HG03139 (cell line): ENCODE data around the gene MGARP.

Experiments used
- ATAC-seq: cut with Tn5 transposase; IDR thresholded peaks from one replicate; pipeline ENCODE4 v1.9.1; 2021; ENCODE audit not compliant: unreplicated experiment

MGARP gene

GRCh38 chr4:139245590-139245989 lies 34.4 kb downstream of the MGARP start:
- no peak for ATAC-seq

GRCh38 chr4:139243448-139244365 lies 36.3 kb downstream of the MGARP start:
- ATAC-seq, result no peak

DNA sequence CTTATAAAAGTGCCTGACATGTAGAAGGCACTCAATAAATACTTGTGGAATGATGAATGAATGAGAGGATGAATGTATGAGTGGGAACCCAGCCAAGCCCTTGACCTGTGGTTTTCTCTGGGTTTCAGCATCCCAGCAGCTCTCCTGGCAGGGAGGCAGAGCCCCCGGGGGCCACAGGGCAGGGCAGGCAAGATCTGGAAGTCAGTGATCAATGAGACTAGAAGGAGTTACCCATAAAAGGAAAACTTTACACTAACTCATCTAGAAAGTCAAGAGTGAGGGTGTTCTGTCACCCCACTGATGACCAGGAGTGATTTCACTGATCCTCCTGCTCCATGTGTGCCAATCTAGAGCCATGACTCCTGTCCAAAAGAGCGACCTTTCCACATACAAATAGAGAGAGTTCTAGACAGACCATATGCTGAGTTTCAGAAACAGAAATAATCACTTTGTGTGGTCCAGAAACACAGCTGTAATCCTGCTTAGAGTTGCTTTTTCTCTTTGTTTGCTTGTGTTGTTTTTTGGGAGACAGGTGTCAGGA lies 37.4 kb downstream of the MGARP start:
- no peak for ATAC-seq

DNA sequence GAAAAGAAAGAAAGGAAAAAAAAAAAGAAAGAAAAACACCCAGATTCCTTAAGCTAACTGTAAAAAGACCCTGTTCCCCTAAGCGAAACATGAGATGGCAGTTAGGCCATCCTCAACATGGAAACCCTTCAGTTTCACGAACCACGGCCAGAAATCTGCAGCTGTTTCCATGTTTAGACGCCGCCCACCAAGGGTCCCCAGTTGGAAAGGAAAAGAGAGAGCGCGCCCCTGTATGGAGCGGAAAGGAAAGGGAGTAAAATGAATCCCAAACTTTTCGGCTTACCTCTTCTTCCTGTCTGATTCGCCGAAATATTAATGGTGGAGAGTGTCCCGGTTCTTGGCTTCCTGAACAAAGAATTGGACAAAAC lies 38.3 kb downstream of the MGARP start:
- ATAC-seq, result no peak

DNA sequence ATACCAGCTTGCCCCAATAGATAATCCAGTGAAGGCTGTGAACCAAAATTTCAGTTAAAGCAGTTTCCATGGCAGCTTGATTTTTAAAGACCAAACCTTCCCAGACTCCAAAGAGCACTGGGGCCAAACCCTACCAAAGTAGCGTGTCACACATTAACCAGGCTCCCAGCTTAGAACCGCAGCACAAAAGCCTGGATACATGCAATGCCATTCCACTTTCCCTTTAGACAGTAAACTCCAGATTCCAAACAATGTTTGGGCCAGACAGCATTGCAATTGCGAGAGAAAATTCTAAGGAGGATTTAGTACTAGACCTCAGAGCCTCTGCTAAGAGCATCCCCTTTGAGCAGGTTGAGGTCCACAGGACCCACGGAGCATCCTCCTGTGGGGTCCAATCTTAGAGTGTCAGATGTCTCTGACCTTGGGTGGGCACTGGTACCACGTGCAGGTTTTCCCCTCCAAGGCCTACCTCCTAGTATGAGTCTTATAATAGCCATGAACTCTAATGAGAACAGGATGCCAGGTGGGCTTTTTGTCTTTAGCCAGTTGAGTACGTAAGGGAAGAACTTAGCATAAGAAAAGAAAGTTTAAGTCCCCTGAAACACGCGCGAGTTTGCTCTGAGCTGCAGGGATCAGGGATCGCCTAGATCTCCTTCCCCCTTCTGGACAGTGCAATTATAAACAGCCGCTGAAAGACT lies 38.8 kb downstream of the MGARP start:
- ATAC-seq, result no peak

DNA sequence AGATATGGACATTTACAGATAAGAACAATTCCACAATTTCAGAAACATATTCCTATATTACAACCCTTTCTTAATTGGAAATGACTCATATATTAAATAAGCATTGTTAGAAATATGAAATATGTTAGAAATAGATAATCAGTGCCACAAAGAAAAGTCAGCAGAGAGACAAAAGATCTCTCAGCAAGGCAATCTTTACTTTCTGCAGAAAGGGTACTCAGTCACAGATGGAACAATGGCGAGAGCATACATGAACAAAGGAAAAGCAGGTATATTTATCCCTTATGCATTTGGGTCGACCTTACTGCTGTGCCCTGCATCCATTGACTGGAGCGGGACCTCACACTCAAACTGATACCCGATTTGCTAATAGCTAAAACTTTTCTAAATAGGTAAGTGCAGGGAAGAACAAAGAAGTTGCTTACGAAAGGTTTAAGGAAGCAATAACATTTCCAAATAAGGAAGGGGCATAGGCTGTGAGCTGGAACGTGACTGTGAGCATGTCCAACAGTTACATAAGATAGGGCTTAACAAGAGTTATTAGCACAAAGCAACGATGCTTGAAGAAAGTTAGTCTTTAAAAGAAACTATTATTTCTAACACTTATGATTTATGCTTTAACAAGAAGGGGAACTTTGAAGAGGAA lies 40.8 kb downstream of the MGARP start:
- ATAC-seq, result no peak

DNA sequence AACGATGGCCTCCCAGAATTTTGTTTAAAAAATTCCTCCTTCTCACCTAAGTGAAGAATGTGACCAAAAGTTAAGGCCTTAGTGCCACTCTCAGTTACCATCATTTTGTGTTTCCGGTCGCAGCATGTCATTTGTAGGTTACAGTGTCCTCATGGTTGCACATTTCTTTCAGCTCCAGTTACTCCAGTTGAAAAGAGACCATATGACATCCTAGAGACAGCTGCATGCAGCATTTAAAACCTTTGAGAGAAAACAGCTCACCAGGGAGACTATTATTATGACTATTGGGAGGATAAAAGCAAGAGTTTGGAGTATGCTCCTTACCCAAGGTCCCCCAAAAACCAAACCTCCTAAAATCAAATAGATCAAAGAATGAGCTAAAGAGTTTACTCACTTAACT lies 45.8 kb downstream of the MGARP start:
- ATAC-seq, result no peak

GRCh38 chr4:139229534-139230039 lies 50.4 kb downstream of the MGARP start:
- no peak for ATAC-seq

- ATAC-seq, result no peak
Measured at GRCh38 chr4:139227729-139228404, 52.2 kb downstream of the MGARP start.

DNA sequence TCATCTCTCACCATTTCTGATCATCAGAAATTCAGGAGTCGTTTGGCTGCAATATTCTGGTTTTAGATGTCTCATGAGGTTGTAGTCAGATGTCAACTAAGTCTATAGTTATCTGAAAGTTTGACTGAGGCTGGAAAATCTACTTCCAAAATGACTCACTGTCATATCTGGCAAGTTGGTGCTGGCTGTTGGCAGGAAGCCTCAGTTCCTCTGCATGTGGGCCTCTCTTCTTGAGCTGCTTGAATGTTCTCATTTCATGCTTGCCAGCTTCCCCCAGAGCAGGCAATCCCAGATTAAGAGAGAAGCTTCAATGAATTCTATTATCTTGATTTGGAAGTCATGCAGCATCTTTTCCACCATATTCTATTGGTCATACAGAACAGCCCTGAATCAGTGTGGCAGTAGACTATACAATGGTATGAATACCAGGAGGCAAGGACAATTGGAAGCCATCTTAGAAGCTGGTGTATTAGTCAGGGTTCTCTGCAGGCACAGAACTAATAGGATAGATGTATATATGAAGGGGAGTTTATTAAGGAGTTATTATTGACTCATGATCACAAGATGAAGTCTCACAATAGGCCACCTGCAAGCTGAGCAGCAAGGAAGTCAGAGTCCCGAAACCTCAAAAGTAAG lies 56.2 kb downstream of the MGARP start:
- ATAC-seq, result no peak

GRCh38 chr4:139222215-139222614 lies 57.8 kb downstream of the MGARP start:
- no peak for ATAC-seq

GRCh38 chr4:139221687-139222086 lies 58.3 kb downstream of the MGARP start:
- ATAC-seq, result no peak

DNA sequence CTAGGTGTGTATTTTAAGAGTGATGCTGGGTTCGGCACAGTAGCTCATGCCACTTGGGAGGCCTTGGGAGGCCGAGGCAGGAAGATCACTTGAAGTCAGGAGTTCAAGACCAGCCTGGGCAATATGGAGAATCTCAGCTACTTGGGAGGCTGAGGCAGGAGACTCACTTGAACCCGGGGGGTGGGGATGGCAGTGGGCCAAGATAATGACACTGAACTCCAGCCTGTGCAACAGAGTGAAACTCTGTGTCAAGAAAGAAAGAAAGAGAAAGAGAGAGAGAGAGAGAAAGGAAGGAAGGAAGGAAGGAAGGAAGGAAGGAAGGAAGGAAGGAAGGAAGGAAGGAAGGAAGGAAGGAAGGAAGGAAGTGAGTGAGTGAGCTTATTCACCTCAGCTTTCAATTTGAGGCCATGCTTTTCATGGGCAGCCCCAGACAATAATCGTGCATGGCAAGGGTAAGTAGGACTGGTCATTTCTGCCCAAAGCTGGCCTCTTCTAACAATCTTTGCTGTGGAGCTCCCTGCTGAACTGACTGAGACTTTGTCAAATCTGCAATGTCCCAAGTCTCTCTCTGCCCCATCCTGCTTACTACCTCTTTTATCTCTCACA lies 60.5 kb downstream of the MGARP start:
- ATAC-seq, result no peak
